HepG2 (cell line): ENCODE results near the gene RAB1B.

ENCODE experiments used
- KDM1A ChIP-seq: IDR thresholded peaks from 2 replicates; pipeline ENCODE4 v1.6.1; 2016; ENCODE audit warnings: missing compliant biosample characterization
- MIER2 ChIP-seq: IDR thresholded peaks from 2 replicates; pipeline ENCODE4 v1.6.1; 2016; ENCODE audit warnings: missing biosample characterization, missing genetic modification reagents
- MXI1 ChIP-seq: IDR thresholded peaks from 3 replicates; pipeline ENCODE4 v1.6.1; 2012; ENCODE audit warnings: low read depth, low read length, inconsistent platforms, borderline replicate concordance
- POLR2AphosphoS5 ChIP-seq: IDR thresholded peaks from 2 replicates; pipeline ENCODE4 v1.6.1; 2012; ENCODE audit warnings: low read depth, low read length
- RAD21 ChIP-seq: fragments of 450-650 bp; formaldehyde crosslinking; IDR thresholded peaks from 2 replicates; pipeline ENCODE4 v1.5.0; 2020; ENCODE audit warnings: mild to moderate bottlenecking
- ZC3H4 ChIP-seq: sonication (generic); formaldehyde crosslinking; IDR thresholded peaks from 2 replicates; pipeline ENCODE4 v1.4.0; 2020; ENCODE audit warnings: missing genetic modification reagents, borderline replicate concordance
- ZNF207 ChIP-seq: fragments of 450-650 bp; IDR thresholded peaks from 2 replicates; pipeline ENCODE4 v1.6.1; 2016; ENCODE audit warnings: antibody characterized with exemption, borderline replicate concordance
- ZNF678 ChIP-seq: sonication (generic); formaldehyde crosslinking; IDR thresholded peaks from 2 replicates; pipeline ENCODE4 v1.4.0; 2020; ENCODE audit warnings: mild to moderate bottlenecking, missing genetic modification reagents
- ZNF780A ChIP-seq: sonication (generic); formaldehyde crosslinking; IDR thresholded peaks from 2 replicates; pipeline ENCODE4 v1.8.0; 2022; ENCODE audit warnings: mild to moderate bottlenecking, missing genetic modification reagents, moderate library complexity
- TF ChIP-seq, protein P1 (sequence below): sonication (generic); formaldehyde crosslinking; IDR thresholded peaks from 2 replicates; pipeline ENCODE4 v1.5.0; 2020; ENCODE audit warnings: mild to moderate bottlenecking, missing genetic modification reagents, moderate library complexity

DNA sequence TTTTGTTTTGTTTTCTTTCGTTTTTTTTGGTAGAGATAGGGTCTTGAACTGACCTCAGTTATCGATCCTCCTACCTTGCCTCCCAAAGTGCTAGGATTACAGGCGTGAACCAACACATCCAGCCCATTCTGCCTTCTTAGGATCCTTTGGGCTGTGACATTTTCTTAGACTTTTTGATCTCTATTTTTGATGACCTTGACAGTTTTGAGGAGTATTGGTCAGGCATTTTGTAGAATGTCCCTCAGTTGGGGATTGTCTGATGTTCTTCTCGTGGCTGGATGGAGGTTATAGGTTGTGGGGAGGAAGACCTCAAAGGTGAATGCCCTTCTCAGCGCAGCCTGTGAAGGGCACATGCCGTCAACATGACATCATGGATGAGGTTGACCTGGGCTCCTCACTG, 19.5 kb upstream of the RAB1B start:
- TF ChIP-seq KDM1A (CRISPR knock-in tag): no peak
- TF ChIP-seq ZC3H4 (CRISPR knock-in tag): no peak
- no peak for TF ChIP-seq ZNF780A
- no peak for TF ChIP-seq ZNF207
- TF ChIP-seq POLR2AphosphoS5: no peak
- TF ChIP-seq, protein P1, sequence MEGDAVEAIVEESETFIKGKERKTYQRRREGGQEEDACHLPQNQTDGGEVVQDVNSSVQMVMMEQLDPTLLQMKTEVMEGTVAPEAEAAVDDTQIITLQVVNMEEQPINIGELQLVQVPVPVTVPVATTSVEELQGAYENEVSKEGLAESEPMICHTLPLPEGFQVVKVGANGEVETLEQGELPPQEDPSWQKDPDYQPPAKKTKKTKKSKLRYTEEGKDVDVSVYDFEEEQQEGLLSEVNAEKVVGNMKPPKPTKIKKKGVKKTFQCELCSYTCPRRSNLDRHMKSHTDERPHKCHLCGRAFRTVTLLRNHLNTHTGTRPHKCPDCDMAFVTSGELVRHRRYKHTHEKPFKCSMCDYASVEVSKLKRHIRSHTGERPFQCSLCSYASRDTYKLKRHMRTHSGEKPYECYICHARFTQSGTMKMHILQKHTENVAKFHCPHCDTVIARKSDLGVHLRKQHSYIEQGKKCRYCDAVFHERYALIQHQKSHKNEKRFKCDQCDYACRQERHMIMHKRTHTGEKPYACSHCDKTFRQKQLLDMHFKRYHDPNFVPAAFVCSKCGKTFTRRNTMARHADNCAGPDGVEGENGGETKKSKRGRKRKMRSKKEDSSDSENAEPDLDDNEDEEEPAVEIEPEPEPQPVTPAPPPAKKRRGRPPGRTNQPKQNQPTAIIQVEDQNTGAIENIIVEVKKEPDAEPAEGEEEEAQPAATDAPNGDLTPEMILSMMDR: no peak
- TF ChIP-seq ZNF678 (CRISPR knock-in tag): no peak
- no peak for TF ChIP-seq RAD21
- no peak for TF ChIP-seq MXI1
- no peak for TF ChIP-seq MIER2 (CRISPR knock-in tag)
